ENCODE data around the gene GPA33.

Gene GPA33

GRCh38 chr1:167083871-167084270, 6.3 kb downstream of the GPA33 start:
- no peak for DNase-seq

DNA sequence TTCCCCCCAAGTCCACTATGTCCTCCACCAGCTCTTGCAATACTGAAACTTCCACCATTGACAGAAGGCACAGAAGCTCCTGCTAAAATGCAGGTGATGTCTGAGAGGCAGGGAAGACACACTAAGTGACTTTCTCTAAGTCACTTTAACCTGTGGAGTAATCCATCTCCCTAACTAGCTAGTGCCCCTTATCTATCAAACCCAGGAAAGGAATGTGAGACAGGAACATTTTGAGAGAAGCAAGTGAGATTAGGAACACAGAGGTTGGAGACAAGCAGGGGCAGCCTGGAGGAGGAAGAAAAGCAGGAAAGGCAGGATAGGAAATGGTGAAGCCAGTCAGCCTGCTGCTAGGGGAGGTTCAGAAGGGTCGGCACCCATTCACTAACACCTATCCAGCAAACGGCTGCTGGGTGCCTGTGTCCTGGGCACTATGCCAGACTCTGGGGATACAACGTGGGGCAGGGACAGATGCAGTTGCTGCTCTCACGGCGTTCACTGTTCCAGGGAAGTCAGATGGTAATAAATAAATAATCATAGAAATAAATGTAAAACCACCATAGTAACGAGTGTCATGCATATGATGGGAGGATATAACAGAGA, 7.0 kb downstream of the GPA33 start:
- no peak for DNase-seq

DNA sequence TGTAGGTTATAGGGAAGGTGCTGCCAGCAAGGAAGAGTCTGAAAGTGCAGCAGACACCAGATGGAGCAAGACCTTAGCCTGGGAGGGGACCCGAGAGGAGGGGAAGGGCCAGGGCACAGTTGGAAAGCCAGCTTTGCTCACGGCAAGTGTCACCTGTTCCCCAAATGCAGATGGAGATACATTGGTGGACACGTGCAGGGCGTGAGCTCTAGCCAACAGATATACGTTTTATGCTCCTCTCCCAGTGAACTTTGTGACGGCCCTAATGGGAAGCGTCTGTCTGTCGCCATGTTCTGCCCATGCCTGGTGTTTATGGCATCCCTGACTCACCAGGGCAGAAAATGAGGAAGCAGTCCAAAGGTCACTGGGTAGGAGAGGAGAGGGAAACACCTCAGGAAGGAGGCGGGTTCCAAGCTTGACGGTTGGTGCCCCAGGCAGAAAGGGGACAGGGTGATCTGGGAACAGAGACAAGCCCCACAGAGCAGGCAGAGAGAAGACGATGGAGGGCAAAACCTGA, 7.6 kb downstream of the GPA33 start:
- no peak for DNase-seq

- DNase-seq = no peak
Measured at GRCh38 chr1:167081594-167082156, 8.5 kb downstream of the GPA33 start.

GRCh38 chr1:167077868-167078210, 12.3 kb downstream of the GPA33 start:
- DNase-seq = no peak

- no peak for DNase-seq
Measured at GRCh38 chr1:167077128-167077867, 12.9 kb downstream of the GPA33 start.

GRCh38 chr1:167076136-167076710, 14.0 kb downstream of the GPA33 start:
- peak; percentile 23 for DNase-seq

DNA sequence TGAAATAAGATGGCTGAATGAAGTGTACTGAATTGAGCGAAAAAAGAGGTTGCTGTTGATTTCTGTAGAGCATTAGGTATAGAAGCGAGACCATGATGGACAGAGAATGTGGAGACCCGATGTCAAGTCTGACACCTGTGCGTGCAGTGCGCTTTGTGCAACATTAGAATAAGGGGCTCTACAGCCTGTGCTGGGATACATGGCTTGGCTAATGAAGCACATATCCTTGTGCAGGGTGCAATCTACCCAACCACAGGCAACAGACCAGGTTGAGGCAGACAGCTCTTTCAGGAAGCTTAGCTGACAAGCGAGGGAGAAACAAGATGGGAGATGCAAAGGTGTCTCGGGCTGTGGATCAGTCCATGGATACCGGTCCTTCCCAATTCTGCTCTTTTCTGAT, 18.9 kb downstream of the GPA33 start:
- DNase-seq = no peak

- no peak for DNase-seq
Measured at GRCh38 chr1:167068761-167069160, 21.4 kb downstream of the GPA33 start.

GRCh38 chr1:167067904-167068303, 22.3 kb downstream of the GPA33 start:
- DNase-seq = no peak

DNA sequence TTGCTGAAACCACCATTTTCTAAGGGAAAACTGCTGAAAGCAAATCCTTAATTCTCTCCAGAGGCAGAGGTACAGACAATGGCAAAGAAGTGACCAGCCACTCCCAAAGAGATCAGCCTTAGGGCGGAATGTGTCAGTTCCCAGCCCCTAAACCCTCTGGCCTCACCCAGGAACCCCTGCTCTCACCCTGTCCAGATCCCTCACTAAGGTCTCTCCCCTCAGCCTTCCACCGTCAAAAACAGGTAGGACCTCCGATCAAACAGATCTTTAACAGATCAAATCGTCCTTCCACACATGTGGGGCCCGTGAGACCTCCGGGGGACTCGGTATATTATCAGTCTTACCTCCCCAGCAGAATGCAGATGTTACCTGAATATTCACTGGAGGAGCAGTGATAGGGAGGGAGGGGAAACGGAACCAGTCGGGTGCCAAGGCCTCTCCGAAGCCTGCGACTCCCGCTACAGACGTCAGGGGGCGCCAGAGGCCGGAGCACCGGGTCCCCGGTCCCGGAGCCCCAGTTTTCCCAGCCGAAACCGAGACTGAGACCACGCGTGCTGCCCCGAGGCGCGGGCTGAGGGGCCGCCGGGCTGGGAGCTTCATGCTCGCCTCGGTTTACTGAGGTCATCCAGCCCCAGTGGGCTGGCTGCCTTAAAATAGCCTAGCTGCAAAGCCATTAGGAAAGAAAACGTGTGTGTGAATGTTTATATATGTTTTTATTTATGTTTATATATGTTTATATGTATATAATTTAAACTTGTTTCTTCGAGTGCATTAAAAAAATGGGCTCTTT, 23.6 kb downstream of the GPA33 start:
- DNase-seq = peak; percentile 80

DNA sequence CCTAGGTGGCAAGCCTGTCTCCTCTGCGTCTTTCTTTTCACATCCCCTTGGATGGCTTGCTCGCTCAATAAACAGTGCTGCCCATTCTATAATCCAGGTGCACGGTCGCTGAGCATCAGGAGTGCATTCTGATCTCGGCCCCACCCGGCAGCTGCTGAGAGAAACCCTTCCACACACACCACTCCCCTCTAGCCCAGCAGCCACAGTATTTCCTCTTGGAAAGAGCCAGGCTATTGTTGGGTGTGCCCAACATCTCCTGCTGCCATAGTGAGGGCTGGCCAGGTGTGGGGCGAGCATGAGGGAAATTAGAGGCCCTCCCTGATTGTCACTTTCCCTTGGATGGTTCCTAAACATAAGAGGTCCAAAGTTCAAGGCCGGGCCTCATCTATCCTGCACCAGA, 24.7 kb downstream of the GPA33 start:
- DNase-seq = no peak

DNA sequence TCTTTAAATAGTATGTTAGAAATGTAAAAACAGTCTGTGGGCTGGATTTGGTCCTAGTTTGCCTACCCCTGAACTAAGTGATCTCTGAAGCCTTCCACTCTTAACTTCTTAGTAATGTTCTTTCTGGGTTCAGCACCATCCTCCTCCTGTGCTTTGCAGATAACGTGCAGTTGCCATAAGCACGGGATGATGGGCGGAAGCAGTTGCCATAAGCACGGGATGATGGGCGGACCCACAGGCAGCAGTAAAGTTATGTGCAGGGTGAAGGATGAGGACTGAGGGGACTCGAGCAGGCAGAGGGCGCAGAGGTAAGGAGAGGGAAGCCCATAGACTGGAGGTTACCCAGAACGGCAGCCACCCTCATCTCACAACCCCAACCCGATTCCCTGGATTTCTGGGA, 25.6 kb downstream of the GPA33 start:
- DNase-seq = no peak

DNA sequence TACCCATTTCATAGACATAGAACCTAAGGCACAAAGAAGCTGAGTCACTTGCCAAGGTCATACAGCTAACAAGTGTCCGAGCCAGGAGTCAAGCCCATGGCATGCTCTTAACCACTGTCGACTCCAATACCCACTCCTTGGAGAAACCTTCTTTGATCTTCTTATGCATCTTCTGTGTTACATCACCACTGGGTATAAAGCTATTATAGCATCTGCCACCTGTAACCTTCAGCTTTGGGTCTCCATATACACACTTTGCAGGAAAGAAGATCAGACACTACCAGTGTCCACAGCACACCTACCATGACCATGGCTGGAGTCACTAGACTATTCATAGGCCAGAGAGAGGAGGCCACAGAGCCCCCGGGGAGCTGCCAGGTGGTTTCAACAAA, 29.1 kb downstream of the GPA33 start:
- DNase-seq = no peak

DNA sequence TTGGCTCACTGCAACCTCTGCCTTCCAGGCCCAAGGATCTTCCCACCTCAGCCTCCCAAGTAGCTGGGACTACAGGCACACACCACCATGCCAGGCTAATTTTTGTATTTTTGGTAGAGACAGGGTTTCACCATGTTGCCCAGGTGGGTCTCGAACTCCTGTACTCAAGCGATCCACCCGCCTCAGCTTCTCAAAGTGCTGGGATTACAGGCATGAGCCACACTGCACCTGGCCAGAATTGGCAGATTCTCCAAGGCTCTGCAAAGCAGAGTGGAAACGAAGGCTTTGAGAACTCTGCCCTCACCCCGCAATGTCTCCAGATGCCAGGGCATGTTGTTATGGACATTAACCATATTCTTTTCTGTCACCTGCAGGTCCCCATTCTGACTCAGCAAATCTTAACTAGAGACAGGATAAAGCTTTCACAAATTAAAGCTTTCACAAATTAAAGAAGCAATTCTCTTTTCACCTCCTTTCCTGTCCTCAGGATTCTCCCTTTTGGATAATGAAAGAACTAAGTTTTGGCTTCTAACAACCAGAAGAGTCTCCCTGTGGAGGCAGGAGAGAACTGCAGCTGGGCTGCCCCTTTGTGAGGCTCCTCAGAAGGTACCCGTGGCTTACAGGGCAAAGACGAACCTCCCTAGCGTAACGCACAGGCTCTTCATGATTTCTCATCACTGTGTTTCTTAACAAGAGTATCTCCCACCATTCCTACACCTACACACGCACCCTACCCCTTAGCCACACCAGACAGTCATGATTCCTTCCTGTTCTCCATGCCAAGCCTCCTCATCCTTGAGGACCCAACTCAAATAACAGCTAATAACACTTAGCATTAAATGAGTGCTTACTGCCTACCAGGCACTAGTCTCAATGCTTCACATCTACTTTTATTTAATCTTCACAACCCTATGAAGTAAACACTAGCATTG, 29.8 kb downstream of the GPA33 start:
- DNase-seq = no peak

GRCh38 chr1:167059809-167060107, 30.4 kb downstream of the GPA33 start:
- DNase-seq = no peak

DNA sequence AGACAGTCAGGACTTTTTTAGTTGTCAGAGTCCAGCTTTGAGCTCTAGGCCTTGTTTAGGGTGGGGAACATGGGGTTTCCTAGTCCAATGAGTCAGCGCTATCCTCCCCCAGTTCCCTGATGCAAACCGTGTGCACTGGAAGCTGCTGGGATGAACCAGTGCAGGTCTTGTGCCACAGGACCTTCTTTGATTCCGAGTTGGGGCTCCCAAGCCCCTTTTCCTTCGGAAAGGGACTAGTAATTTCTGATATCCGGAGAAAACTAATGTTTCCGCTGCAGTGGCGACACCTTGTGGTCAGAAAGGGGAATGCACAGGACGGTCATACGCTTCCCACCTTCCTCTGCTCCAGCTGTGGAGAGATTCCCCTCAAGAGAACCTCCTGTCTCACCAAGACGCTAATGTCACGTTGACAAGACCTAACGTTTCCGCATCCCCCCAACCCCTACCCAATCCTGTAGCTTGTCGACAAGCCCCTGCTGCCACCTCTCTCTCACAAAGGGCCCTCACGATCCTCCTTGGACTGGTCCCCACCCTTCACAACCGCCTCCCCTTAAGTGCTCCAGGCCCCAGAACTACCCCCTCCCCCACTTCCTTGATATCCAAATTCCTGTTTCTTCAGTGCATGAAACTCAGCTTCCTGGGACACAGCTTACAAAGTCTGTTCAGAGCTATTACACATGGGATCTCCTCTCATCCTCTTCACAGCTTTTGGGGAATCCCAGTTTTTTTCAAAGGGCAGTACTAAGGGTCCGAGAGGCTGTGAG, 30.9 kb downstream of the GPA33 start:
- DNase-seq = peak; percentile 66

GRCh38 chr1:167057241-167057688, 32.9 kb downstream of the GPA33 start:
- DNase-seq = no peak

- no peak for DNase-seq
Measured at GRCh38 chr1:167056529-167057231, 33.5 kb downstream of the GPA33 start.

GRCh38 chr1:167054946-167055630, 35.1 kb downstream of the GPA33 start:
- no peak for DNase-seq

Measured in CD4-positive, alpha-beta T cell treated with Interleukin-21 for 1 hour (primary cell).